HG03558 (cell line): ENCODE results near the gene UBTFL1.
A peak's percentile ranks its signal among the peaks of the same experiment; 100 is the strongest.
"Not testable (repeated sequence)": the region's sequence is repeated elsewhere in the genome, so short reads cannot be mapped to it uniquely, and the experiment has no call there.

Experiments used
- ATAC-seq: cut with Tn5 transposase; IDR thresholded peaks from one replicate; pipeline ENCODE4 v1.9.1; 2021; ENCODE audit warnings: moderate number of reproducible peaks; ENCODE audit not compliant: unreplicated experiment; ENCODE audit errors: extremely low read depth

Gene UBTFL1

GRCh38 chr11:90085650-90086049, at the start of gene UBTFL1:
Gene UBTFL1 (plus strand): TSS chr11:90085950. CDS start chr11:90085950, 0 bp downstream.
- ATAC-seq: not testable (repeated sequence)

- not testable (repeated sequence) for ATAC-seq
Measured at GRCh38 chr11:90051591-90052209, 34.0 kb upstream of the UBTFL1 start.

DNA sequence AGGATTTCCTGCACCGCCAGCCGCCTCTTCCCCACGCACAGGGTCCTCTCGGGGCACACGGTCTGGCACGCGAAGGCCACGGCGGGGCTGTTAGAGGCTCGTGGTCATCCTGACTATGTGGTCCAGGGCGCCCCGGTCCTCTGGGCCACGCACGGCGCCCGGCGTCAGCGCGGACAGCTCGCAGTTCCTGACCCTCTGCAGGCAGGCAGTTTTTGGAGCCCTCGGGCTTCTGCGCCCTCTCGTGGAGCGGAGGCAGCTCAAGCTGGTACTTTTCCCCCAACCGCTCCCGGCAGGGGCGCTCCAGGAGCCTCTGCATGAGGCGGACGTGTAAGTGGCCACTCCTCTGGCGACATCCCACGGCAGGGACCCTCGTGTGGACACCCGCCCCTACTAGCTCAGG, 33.4 kb upstream of the UBTFL1 start:
- ATAC-seq: not testable (repeated sequence)

GRCh38 chr11:90053545-90053944, 32.2 kb upstream of the UBTFL1 start:
- ATAC-seq: not testable (repeated sequence)

- ATAC-seq: not testable (repeated sequence)
Measured at GRCh38 chr11:90088731-90089130, 3.0 kb downstream of the UBTFL1 start.

GRCh38 chr11:90095230-90095924, 9.6 kb downstream of the UBTFL1 start:
- not testable (repeated sequence) for ATAC-seq

DNA sequence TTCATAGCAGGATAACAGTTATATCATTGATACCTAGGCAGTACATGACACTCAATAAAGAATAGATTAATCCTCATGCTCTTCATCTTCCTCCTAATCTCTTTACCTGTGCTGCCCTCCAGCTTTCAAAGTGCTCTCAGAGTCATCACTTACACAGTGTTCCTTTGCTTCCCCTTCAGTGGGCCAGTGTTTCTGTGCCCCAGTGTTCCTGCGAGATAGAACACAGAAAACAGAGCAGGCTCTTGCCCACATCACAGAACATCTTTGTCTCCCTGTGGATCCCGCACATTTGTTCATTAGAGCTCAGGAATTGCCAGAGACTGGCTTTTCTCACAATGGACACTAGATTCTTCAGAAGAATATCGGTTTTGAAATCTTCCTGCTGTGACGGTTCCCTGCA, 12.5 kb downstream of the UBTFL1 start:
- ATAC-seq: not testable (repeated sequence)

DNA sequence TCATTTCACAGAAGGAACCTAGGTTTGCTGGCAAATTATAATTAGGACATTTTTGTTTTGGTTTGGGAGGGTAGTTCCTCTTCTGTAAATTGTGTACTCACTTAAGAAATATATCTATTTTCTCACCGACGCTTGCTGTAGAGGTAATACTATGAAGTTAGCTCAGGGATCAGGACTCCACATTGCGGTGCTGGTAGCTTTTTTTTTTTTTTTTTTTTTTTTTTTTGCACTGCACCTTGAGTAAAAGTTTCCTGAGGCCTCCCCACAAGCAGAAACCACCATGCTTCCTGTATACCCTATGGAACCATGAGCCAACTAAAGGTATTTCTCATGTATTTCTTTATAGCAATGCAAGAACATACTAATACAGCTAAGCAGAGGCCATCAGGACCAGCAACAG, 14.7 kb downstream of the UBTFL1 start:
- no peak for ATAC-seq

DNA sequence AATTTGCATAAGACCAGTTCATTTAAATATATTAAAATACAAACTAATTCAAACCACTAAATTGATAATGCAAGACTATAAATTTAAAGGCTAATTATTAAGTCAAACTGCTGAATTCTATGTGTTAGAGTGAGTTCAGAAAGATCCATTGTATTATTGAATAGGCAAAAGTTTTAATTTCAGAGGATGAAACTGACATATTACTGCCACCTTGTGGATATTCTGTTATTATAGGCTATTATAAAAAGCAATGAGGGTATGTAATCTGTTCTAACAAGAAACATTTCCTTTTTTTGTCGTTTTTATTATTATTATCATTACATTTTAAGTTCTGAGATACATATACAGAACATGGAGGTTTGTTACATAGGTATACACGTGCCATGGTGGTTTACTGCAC, 27.8 kb downstream of the UBTFL1 start:
- no peak for ATAC-seq

DNA sequence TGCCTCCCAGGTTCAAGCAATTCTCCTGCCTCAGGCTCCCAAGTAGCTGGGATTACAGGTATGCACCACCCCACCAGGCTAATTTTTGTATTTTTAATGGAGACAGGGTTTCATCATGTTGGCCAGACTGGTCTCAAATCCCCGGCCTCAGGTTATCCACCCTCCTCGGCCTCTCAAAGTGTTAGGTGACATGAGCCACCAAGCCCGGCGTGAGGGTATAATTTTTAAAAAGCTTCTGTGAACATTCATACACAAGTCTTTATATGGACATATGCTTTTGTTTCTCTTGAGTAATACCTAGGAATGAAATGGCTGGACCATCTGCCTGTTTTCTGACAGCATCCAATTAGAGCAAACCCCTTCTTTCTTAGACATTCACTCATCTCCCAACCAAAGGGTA, 34.4 kb downstream of the UBTFL1 start:
- ATAC-seq: no peak

DNA sequence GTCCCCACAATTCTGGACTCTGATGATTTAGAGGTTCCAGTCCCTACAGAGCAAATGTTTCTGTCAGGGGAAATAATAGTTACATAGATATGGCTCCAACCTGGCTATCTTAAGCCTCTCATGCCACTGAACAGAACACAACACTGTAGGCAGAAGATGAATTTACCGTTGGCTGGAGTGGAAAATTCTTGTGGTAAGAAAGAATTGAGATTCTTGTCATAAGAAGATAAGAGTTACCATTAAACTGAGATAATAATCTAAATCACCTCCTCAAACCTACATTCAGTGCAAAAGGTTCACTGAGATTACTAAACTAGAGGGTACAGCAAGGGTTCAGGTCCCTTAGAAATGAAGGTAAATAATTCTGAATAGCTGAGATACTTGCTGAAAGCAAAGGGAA, 38.6 kb downstream of the UBTFL1 start:
- ATAC-seq: no peak

DNA sequence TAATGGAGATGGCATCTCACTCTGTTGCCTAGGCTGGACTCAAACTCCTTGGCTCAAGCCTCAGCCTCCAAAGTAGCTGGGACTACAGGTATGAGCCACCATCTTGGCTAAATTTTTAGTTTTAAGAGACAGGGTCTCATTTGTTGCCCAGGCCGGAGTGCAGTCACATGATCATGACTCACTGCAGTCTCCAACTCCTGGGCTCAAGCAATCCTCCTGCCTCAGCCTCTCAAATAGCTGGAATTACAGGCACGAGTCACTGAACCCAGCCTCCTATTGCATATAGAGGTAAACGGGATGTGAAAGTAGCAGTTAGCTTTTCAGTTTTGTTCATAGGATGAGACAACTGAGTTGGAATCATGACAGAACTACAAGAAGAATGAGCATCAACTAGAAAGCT, 39.2 kb downstream of the UBTFL1 start:
- ATAC-seq: no peak

- ATAC-seq: no peak
Measured at GRCh38 chr11:90133560-90134477, 48.1 kb downstream of the UBTFL1 start.

GRCh38 chr11:90134478-90135003, 48.8 kb downstream of the UBTFL1 start, which contains the start of gene NAALAD2:
Gene NAALAD2 (plus strand): TSS chr11:90134663. CDS start chr11:90134759, 96 bp downstream.
- peak; percentile 82 for ATAC-seq

DNA sequence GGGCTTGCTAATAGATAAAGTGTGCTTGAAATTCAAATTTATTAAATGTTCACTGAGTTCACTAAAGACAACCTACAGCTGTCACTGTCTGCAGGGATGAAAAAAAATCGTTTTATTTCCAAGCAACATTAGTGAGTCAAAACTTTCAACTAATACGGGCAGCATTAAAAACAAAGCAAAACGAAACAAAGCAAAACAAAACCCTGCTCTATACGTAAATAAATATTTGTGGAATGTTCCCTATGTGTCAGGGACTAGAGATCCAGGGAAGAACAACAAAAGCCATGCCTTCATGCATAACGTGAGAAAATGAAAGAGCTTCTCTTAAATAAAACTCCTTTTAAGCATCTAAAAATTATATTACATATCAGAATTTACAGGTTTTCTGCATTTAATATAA, 49.3 kb downstream of the UBTFL1 start:
- no peak for ATAC-seq
